ENCODE results near the gene CFAP210. TPM values are rescaled to one million over a fixed set of nuclear protein-coding genes. Genes with fewer than 3 reads are reported as not detected.

Gene CFAP210
- total RNA-seq, 4 donors from 2014 or later: not detected

GRCh38 chr2:169670215-169670651 lies 24.0 kb downstream of the CFAP210 start:
- no peak for TF ChIP-seq POLR2A (IDR thresholded peaks at IDR 0.05)
- TF ChIP-seq, protein P1, sequence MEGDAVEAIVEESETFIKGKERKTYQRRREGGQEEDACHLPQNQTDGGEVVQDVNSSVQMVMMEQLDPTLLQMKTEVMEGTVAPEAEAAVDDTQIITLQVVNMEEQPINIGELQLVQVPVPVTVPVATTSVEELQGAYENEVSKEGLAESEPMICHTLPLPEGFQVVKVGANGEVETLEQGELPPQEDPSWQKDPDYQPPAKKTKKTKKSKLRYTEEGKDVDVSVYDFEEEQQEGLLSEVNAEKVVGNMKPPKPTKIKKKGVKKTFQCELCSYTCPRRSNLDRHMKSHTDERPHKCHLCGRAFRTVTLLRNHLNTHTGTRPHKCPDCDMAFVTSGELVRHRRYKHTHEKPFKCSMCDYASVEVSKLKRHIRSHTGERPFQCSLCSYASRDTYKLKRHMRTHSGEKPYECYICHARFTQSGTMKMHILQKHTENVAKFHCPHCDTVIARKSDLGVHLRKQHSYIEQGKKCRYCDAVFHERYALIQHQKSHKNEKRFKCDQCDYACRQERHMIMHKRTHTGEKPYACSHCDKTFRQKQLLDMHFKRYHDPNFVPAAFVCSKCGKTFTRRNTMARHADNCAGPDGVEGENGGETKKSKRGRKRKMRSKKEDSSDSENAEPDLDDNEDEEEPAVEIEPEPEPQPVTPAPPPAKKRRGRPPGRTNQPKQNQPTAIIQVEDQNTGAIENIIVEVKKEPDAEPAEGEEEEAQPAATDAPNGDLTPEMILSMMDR (IDR thresholded peaks at IDR 0.05): no peak
- 78 to 86% methylated on average over 2 of the region's 2 CpGs for WGBS, 2 donors
- DNase-seq (ENCODE audit: low spot score in 2 of 2): no peak
- intact Hi-C loops (cut with DNase I; ENCODE audit: low total_unique reads): no loop called here
- no peak overlapping the region for H3K4me3 ChIP-seq (ENCODE audit: low read depth, poor library complexity, severe bottlenecking)

GRCh38 chr2:169667583-169667982 lies 26.6 kb downstream of the CFAP210 start:
- 26 to 29% methylated on average over 2 of the region's 2 CpGs for WGBS, 2 donors
- TF ChIP-seq, protein P1 (IDR thresholded peaks at IDR 0.05): no peak
- TF ChIP-seq POLR2A (IDR thresholded peaks at IDR 0.05): no peak
- intact Hi-C loops (cut with DNase I; ENCODE audit: low total_unique reads): no loop called here
- H3K4me3 ChIP-seq (ENCODE audit: low read depth, poor library complexity, severe bottlenecking): no peak overlapping the region
- no peak for DNase-seq (ENCODE audit: low spot score in 2 of 2)

GRCh38 chr2:169664978-169665930 lies 29.0 kb downstream of the CFAP210 start:
- no peak overlapping the region for H3K4me3 ChIP-seq (ENCODE audit: low read depth, poor library complexity, severe bottlenecking)
- DNase-seq (ENCODE audit: low spot score in 2 of 2): no peak

DNA sequence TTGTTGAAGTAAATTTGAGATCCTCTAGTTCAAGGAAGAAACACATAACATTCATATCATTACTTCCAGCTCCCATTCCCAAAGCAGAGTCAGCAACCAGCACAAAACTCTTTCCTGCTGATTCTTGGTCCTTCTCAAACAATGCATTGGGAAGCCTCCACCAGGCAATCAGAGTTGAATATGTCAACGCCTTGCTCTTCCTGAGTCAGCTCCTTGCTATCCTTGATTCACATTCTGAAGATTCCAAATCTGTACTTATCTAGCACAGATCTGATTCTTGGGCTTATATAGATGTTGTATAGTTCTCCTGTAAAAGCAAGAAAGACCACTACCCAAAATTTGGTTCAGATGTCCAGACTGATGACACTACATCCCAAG lies 29.6 kb downstream of the CFAP210 start:
- WGBS, 2 donors: 80 to 81% methylated on average over 1 of the region's 1 CpG
- H3K4me3 ChIP-seq (ENCODE audit: low read depth, poor library complexity, severe bottlenecking): no peak overlapping the region
- no peak for DNase-seq (ENCODE audit: low spot score in 2 of 2)
- no peak for TF ChIP-seq POLR2A (IDR thresholded peaks at IDR 0.05)
- TF ChIP-seq, protein P1 (IDR thresholded peaks at IDR 0.05): no peak
- intact Hi-C loops (cut with DNase I; ENCODE audit: low total_unique reads): no loop called here

More at GRCh38 chr2:169664978-169665930, 29.0 kb downstream of the CFAP210 start:
- WGBS, 2 donors: 67% methylated on average over 1 of the region's 1 CpG
- intact Hi-C loops (cut with DNase I; ENCODE audit: low total_unique reads): no loop called here
- TF ChIP-seq POLR2A (IDR thresholded peaks at IDR 0.05): no peak
- TF ChIP-seq, protein P1 (IDR thresholded peaks at IDR 0.05): no peak

- intact Hi-C loops (cut with DNase I; ENCODE audit: low total_unique reads): no loop called here
- no peak for TF ChIP-seq POLR2A (IDR thresholded peaks at IDR 0.05)
- TF ChIP-seq, protein P1 (IDR thresholded peaks at IDR 0.05): no peak
- WGBS, 2 donors: 88 to 91% methylated on average over 3 of the region's 3 CpGs
- DNase-seq (ENCODE audit: low spot score in 2 of 2): no peak
- H3K4me3 ChIP-seq (ENCODE audit: low read depth, poor library complexity, severe bottlenecking): no peak overlapping the region
These were observed 31.0 kb downstream of the CFAP210 start for GRCh38 chr2:169663247-169663646.
